A549 (cell line): Measurements from ENCODE around the gene CRYGA. TPM values are rescaled to one million over a fixed set of nuclear protein-coding genes. Genes with fewer than 3 reads are reported as not detected.

Experiments used
- ATAC-seq, 2 experiments: fragments of 200-7000 bp in 1 of 2; fragments of >200 bp in 1 of 2; cut with Nextera tagmentation in 1 of 2; cut with Tn5 transposase in 1 of 2; 3 replicates each; pipeline versions ENCODE4 v1.8.0 to v1.9.1; 2018 to 2020; ENCODE audit warnings: mild to moderate bottlenecking in 1 of 2, moderate library complexity in 1 of 2
- CTCF ChIA-PET: fragments of 300-600 bp; sonication (Branson Sonifier 250); formaldehyde crosslinking; extraction: SDS; loops from one replicate; lab custom pipeline; 2021; ENCODE audit warnings: antibody characterized with exemption, inconsistent platforms; lab: Yijun Ruan, JAX
- POLR2A ChIA-PET: fragments of 350-600 bp; formaldehyde crosslinking; extraction: SDS; loops from one replicate; lab custom pipeline; 2021; ENCODE audit warnings: antibody characterized with exemption, inconsistent platforms; lab: Yijun Ruan, JAX
- DNase-seq, 2 experiments: peaks; one replicate each; pipeline versions ENCODE4 v3.0.0 to v3.0.0-alpha.2; 2011 to 2016; ENCODE audit warnings: low read depth in 1 of 2, low spot score in 1 of 2
- FAIRE-seq: peaks from 2 replicates; lab custom pipeline; 2011; peaks lifted over from hg19 to GRCh38; lab: Jason Lieb, UNC
- H3K27ac ChIP-seq, 2 experiments: fragments of >200 bp; sonication (Bioruptor Twin); formaldehyde crosslinking; 3 replicates each; pipeline ENCODE4 v1.5.1; 2016 to 2017
- H3K4me1 ChIP-seq: fragments of >200 bp; sonication (Bioruptor Twin); formaldehyde crosslinking; 3 replicates; pipeline ENCODE4 v1.6.1; 2016
- H3K4me2 ChIP-seq: fragments of >200 bp; sonication (Bioruptor Twin); formaldehyde crosslinking; 3 replicates; pipeline ENCODE4 v1.6.1; 2016
- H3K4me3 ChIP-seq: fragments of >200 bp; sonication (Bioruptor Twin); formaldehyde crosslinking; 3 replicates; pipeline ENCODE4 v1.5.1; 2016
- H3K9me3 ChIP-seq: fragments of >200 bp; sonication (Bioruptor Twin); formaldehyde crosslinking; 3 replicates; pipeline ENCODE4 v1.6.1; 2016
- BHLHE40 ChIP-seq: IDR thresholded peaks from 2 replicates; pipeline ENCODE4 v1.6.1; 2012; ENCODE audit warnings: low read depth, low read length, inconsistent platforms
- CBX2 ChIP-seq: fragments of 200-600 bp; sonication (generic); IDR thresholded peaks from 2 replicates; pipeline ENCODE4 v1.6.1; 2016; ENCODE audit warnings: low read depth, mild to moderate bottlenecking, borderline replicate concordance
- CBX8 ChIP-seq: fragments of 200-600 bp; sonication (generic); IDR thresholded peaks from 2 replicates; pipeline ENCODE4 v1.6.1; 2016
- CEBPB ChIP-seq, 2 experiments: fragments of >200 bp in 1 of 2; sonication (Bioruptor Twin) in 1 of 2; formaldehyde crosslinking in 1 of 2; IDR thresholded peaks; 2 replicates each; pipeline ENCODE4 v1.6.1; 2012 to 2016
- CHD2 ChIP-seq: fragments of 150-350 bp; IDR thresholded peaks from 2 replicates; pipeline ENCODE4 v1.6.1; 2014; ENCODE audit warnings: low read length; ENCODE audit not compliant: partially characterized antibody
- CHD4 ChIP-seq: fragments of 200-600 bp; sonication (generic); IDR thresholded peaks from 2 replicates; pipeline ENCODE4 v1.6.1; 2016; ENCODE audit warnings: antibody characterized with exemption, mild to moderate bottlenecking, borderline replicate concordance
- E2F6 ChIP-seq: IDR thresholded peaks from 2 replicates; pipeline ENCODE4 v1.6.1; 2012; ENCODE audit warnings: low read depth, borderline replicate concordance
- EHMT2 ChIP-seq: fragments of 200-600 bp; sonication (generic); IDR thresholded peaks from 2 replicates; pipeline ENCODE4 v1.6.1; 2016; ENCODE audit warnings: antibody characterized with exemption, low read depth, mild to moderate bottlenecking, moderate library complexity
- FOSL2 ChIP-seq, 2 experiments: fragments of 450-650 bp in 1 of 2; fragments of >200 bp in 1 of 2; sonication (Bioruptor Twin) in 1 of 2; formaldehyde crosslinking; IDR thresholded peaks; 2 replicates each; pipeline versions ENCODE4 v1.5.0 to v1.6.1; 2016 to 2020; ENCODE audit warnings: mild to moderate bottlenecking in 1 of 2, moderate library complexity in 1 of 2
- NFE2L2 ChIP-seq: fragments of 150-350 bp; conservative IDR thresholded peaks from 2 replicates; pipeline ENCODE4 v1.6.1; 2014; ENCODE audit warnings: low read length
- NR3C1 ChIP-seq: fragments of >200 bp; sonication (Bioruptor Twin); formaldehyde crosslinking; IDR thresholded peaks from 3 replicates; pipeline ENCODE4 v1.6.1; 2017
- PBX3 ChIP-seq: IDR thresholded peaks from 2 replicates; pipeline ENCODE4 v1.6.1; 2012
- POLR2A ChIP-seq: IDR thresholded peaks from 2 replicates; pipeline ENCODE4 v1.6.1; 2012; ENCODE audit warnings: mild to moderate bottlenecking, low read length
- RCOR1 ChIP-seq: fragments of 150-350 bp; IDR thresholded peaks from 2 replicates; pipeline ENCODE4 v1.6.1; 2014; ENCODE audit warnings: antibody characterized with exemption, low read length, low read depth
- RFX5 ChIP-seq: fragments of 450-650 bp; IDR thresholded peaks from 2 replicates; pipeline ENCODE4 v1.7.1; 2014; ENCODE audit warnings: antibody characterized with exemption, mild to moderate bottlenecking, moderate library complexity
- RNF2 ChIP-seq: fragments of 200-600 bp; sonication (generic); IDR thresholded peaks from 2 replicates; pipeline ENCODE4 v1.6.1; 2016; ENCODE audit warnings: low read depth, mild to moderate bottlenecking, antibody characterized with exemption, moderate library complexity, borderline replicate concordance
- SREBF2 ChIP-seq: fragments of 450-650 bp; IDR thresholded peaks from 2 replicates; pipeline ENCODE4 v1.6.1; 2014; ENCODE audit warnings: mild to moderate bottlenecking, moderate library complexity
- ZSCAN20 ChIP-seq: fragments of 250-450 bp; sonication (Bioruptor Pico); IDR thresholded peaks from 2 replicates; pipeline ENCODE4 v1.8.0; 2022; ENCODE audit warnings: mild to moderate bottlenecking, moderate library complexity
- WGBS: methylation state at CpG from one replicate; pipeline ENCODE4 v1.1.6; 2017; ENCODE audit errors: missing lambda C conversion rate; 5-methylcytosine and 5-hydroxymethylcytosine counted together
- polyA plus RNA-seq, 4 experiments: library from polyadenylated mRNA; depleted of rRNA in 3 of 4; stranded (reverse); fragments of >200 nt; fragmentation: RNase III in 1 of 4; extraction: RNeasy Plus Mini Kit Qiagen cat#74134 plus additional on column Dnase treatment in 1 of 4; gene quantifications; 2 replicates in 3 of 4; 3 replicates in 1 of 4; pipeline ENCODE4 v1.2.3, GENCODE V29; 2011 to 2017
- TF ChIP-seq, protein P1 (sequence below): fragments of 250-450 bp; sonication (Bioruptor Pico); IDR thresholded peaks from 2 replicates; pipeline ENCODE4 v1.5.0; 2020; ENCODE audit warnings: low read depth, mild to moderate bottlenecking, moderate library complexity

Gene CRYGA
- polyA plus RNA-seq, 2 of the 4 experiments (the other 2 are of a cell fraction), result not detected

DNA sequence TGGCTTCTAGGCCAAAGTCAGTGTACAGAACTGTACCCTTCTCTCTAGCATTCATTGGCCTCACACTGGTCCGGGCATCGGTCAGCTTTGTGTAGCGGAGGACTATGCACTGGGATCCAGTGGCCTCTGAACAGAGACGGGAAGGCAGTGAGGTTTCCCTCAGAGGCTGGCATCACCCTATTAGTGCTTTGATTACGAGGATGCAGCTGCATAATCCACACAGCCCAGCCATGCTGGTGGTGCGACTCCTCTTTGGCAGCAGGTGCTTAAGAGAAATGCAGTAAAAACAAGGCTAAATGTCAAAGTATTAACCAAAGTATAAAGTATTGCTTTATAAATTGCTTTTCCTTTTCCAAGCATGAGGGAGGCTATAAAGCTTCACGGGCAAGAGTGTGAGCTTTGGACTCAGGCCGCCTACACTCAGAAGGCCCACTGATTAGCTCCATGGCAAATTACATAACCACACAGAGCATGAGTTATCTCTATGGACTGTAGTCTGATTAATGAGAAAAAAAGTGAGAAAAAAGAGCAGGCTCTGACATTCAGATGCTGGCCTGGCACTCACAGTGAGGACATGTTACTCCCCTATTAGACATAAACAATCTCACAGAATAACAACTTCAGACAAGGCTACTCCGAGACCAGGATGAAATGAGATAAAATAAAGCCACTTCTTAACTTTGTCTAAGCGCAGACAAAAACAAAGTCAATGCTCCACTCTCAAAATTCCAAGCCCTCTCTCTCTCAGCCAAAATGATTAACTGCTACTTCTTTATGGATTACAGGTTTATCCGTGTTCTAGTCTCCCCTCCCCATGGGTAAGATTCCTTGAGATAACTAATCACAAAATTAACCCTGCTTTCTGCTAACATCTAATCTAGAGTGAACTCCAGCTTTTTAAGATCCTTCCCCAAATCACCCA is 27.3 kb downstream of the CRYGA start (continued):
- no peak for TF ChIP-seq E2F6

DNA sequence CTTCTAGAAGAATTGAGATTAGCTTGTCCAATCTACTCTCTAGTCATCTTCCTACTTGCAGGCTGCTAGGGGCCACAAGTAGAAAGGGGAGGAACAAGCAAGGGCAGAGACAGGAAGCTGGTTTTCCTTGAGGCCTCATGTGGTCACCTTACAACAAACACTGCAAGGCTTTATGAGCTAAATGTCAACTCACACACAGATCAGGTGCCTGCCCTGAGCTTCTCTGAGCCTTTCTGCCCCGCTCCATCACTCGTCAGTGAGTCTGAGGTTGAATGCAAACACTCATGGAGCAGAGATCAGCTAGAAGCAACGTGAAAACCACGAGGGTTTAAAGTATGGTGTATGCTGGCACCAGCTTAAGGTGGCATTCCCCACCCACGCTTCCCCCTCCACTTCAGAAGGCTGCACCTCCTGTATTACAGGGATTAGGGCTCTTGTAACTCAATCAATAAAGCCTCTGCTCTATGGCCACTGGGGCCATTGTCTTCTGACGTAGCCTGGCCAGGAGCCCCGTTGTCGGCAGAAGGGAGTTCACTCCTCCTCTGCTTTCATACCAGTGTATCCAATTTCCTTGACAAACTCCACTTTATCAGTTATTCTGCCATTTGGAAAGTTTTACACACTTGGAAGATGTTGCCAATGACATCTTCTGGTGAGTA is 28.3 kb downstream of the CRYGA start:
- TF ChIP-seq RNF2 (no peak), EHMT2 (no peak), SREBF2 (no peak), POLR2A (no peak), FOSL2 (IDR thresholded peaks at IDR 0.05) (no peak), FOSL2 (CRISPR knock-in tag; IDR thresholded peaks at IDR 0.05) (no peak), CHD2 (no peak), NR3C1 (no peak), RCOR1 (no peak), CBX2 (no peak), NFE2L2 (no peak), E2F6 (no peak), BHLHE40 (no peak)
- DNase-seq, result no peak
- WGBS, result 32% methylated on average over 7 of the region's 8 CpGs
- Histone ChIP-seq H3K4me2 (no peak overlapping the region), H3K4me1 (no peaks in the 10 kb centered on the region), H3K27ac (no peak overlapping the region), H3K9me3 (no peaks in the 10 kb centered on the region), H3K4me3 (no peak overlapping the region)
- FAIRE-seq, result no peak
- ChIA-PET CTCF (no interaction called here), POLR2A (no interaction called here)
- no peak for ATAC-seq

DNA sequence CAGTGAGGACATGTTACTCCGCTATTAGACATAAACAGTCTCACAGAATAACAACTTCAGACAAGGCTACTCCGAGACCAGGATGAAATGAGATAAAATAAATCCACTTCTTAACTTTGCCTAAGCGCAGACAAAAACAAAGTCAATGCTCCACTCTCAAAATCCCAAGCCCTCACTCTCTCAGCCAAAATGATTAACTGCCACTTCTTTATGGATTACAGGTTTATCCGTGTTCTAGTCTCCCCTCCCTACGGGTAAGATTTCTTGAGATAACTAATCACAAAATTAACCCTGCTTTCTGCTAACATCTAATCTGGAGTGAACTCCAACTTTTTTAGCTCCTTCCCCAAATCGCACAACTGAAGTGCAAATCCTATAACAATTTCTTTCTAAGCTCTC is 32.7 kb downstream of the CRYGA start:
- Histone ChIP-seq H3K4me3 (no peak overlapping the region), H3K27ac (no peak overlapping the region), H3K4me2 (no peak overlapping the region), H3K9me3 (no peaks in the 10 kb centered on the region), H3K4me1 (no peaks in the 10 kb centered on the region)
- TF ChIP-seq CBX2, result no peak
- no peak for TF ChIP-seq PBX3
- no peak for TF ChIP-seq ZSCAN20 (CRISPR knock-in tag)
- TF ChIP-seq, protein P1, sequence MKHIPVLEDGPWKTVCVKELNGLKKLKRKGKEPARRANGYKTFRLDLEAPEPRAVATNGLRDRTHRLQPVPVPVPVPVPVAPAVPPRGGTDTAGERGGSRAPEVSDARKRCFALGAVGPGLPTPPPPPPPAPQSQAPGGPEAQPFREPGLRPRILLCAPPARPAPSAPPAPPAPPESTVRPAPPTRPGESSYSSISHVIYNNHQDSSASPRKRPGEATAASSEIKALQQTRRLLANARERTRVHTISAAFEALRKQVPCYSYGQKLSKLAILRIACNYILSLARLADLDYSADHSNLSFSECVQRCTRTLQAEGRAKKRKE (CRISPR knock-in tag), result no peak
- TF ChIP-seq CEBPB (IDR thresholded peaks at IDR 0.05), result no peak
- TF ChIP-seq CHD4, result no peak
- no peak for TF ChIP-seq CBX8
- TF ChIP-seq RFX5, result no peak
- POLR2A ChIA-PET, result no interaction called here
- FAIRE-seq, result no peak
- DNase-seq, result no peak
- 85% methylated on average over 6 of the region's 6 CpGs for WGBS
- ATAC-seq, result no peak
- CTCF ChIA-PET, result no interaction called here
